NCI-H2196 (cell line): ENCODE data around the gene CLK2.
"Not testable (repeated sequence)": the region's sequence is repeated elsewhere in the genome, so short reads cannot be mapped to it uniquely, and the experiment has no call there.

Experiments used
- DNase-seq: peaks from one replicate; lab custom pipeline; 2025; ENCODE audit not compliant: unreplicated experiment; lab: John Stamatoyannopoulos, UW

The CLK2 gene

GRCh38 chr1:155214702-155215101 lies 58.6 kb downstream of the CLK2 start:
- DNase-seq, result not testable (repeated sequence)
